GM12878 (cell line): ENCODE data around the gene EIF1. TPM values are rescaled to one million over a fixed set of nuclear protein-coding genes. Genes with fewer than 3 reads are reported as not detected.

ENCODE experiments used
- ATAC-seq: fragments of 200-7000 bp; cut with Tn5 transposase; 3 replicates; pipeline ENCODE4 v1.9.1; 2020; ENCODE audit warnings: mild to moderate bottlenecking, moderate library complexity
- BruUV-seq: library from RNA; stranded (reverse); fragments of 400-500 nt; replicated peaks from 2 replicates; lab custom pipeline; 2021; lab: Mats Ljungman, UMichigan
- CTCF ChIA-PET: fragments of 300-600 bp; sonication (Branson Sonifier 250); formaldehyde crosslinking; extraction: SDS; loops from one replicate; lab custom pipeline; 2021; ENCODE audit warnings: inconsistent platforms; lab: Yijun Ruan, JAX
- POLR2A ChIA-PET: fragments of 350-600 bp; formaldehyde crosslinking; extraction: SDS; loops from one replicate; lab custom pipeline; 2021; ENCODE audit warnings: inconsistent platforms; lab: Charles Lee
- RAD21 ChIA-PET: fragments of 300-600 bp; sonication (Branson Sonifier 250); formaldehyde crosslinking; loops from one replicate; lab custom pipeline; 2023; ENCODE audit warnings: antibody characterized with exemption; ENCODE audit not compliant: unreplicated experiment; lab: Charles Lee
- SMC1A ChIA-PET: fragments of 300-600 bp; sonication (Branson Sonifier 250); formaldehyde crosslinking; loops from one replicate; lab custom pipeline; 2023; ENCODE audit not compliant: unreplicated experiment, uncharacterized antibody; lab: Charles Lee
- DNase-seq: peaks from one replicate; pipeline ENCODE4 v3.0.0-alpha.2; 2011; ENCODE audit warnings: low read depth, low spot score
- FAIRE-seq: peaks from 3 replicates; lab custom pipeline; 2011; peaks lifted over from hg19 to GRCh38; lab: Jason Lieb, UNC
- H2AFZ ChIP-seq: 2 replicates; pipeline ENCODE4 v1.6.0; 2011; ENCODE audit warnings: low read depth, low read length, control low read depth; ENCODE audit not compliant: control insufficient read depth
- H3K27ac ChIP-seq: 2 replicates; pipeline ENCODE4 v1.5.1; 2011; ENCODE audit warnings: control low read depth; ENCODE audit not compliant: control insufficient read depth, insufficient read depth
- H3K27me3 ChIP-seq, 2 experiments: replicated peaks in 1 of 2; 2 replicates each; pipeline versions ENCODE4 v1.6.0 to v1.6.1; 2011; ENCODE audit warnings: low read length in 1 of 2; ENCODE audit not compliant: control insufficient read depth in 2 of 2, insufficient read depth in 2 of 2
- H3K36me3 ChIP-seq, 2 experiments: 2 replicates each; pipeline ENCODE4 v1.5.1; 2011; ENCODE audit warnings: low read length in 1 of 2; ENCODE audit not compliant: control insufficient read depth in 2 of 2, insufficient read depth in 2 of 2
- H3K4me1 ChIP-seq: 2 replicates; pipeline ENCODE4 v1.6.1; 2011; ENCODE audit warnings: mild to moderate bottlenecking, low read length, moderate library complexity, mixed read lengths; ENCODE audit not compliant: control insufficient read depth, insufficient read depth
- H3K4me2 ChIP-seq: 2 replicates; pipeline ENCODE4 v1.6.0; 2011; ENCODE audit warnings: control low read depth; ENCODE audit not compliant: control insufficient read depth, insufficient read depth
- H3K4me3 ChIP-seq: fragments of 200-600 bp; sonication (generic); 2 replicates; pipeline ENCODE4 v1.5.1; 2016
- H3K79me2 ChIP-seq: 2 replicates; pipeline ENCODE4 v1.6.0; 2011; ENCODE audit warnings: low read length; ENCODE audit not compliant: control insufficient read depth, insufficient read depth
- H3K9ac ChIP-seq: 2 replicates; pipeline ENCODE4 v1.8.0; 2011; ENCODE audit warnings: low read length, control low read depth, mixed read lengths; ENCODE audit not compliant: control insufficient read depth, insufficient read depth
- H3K9me3 ChIP-seq: replicated peaks from 3 replicates; pipeline ENCODE4 v1.5.1; 2011; ENCODE audit warnings: mild to moderate bottlenecking, low read length; ENCODE audit not compliant: control insufficient read depth, insufficient read depth
- H4K20me1 ChIP-seq: 2 replicates; pipeline ENCODE4 v1.6.0; 2011; ENCODE audit not compliant: control insufficient read depth, insufficient read depth
- HDAC6 ChIP-seq: fragments of 200-600 bp; sonication (generic); IDR thresholded peaks from one replicate; pipeline ENCODE4 v1.8.0; 2017; ENCODE audit warnings: antibody characterized with exemption; ENCODE audit not compliant: unreplicated experiment
- JUNB ChIP-seq: IDR thresholded peaks from 2 replicates; pipeline ENCODE4 v1.6.1; 2016; ENCODE audit warnings: antibody characterized with exemption, mild to moderate bottlenecking
- JUND ChIP-seq: IDR thresholded peaks from 2 replicates; pipeline ENCODE4 v1.6.1; 2012; ENCODE audit warnings: low read depth, mild to moderate bottlenecking, low read length, improper control_type of control experiment, moderate library complexity
- NFYA ChIP-seq: IDR thresholded peaks from 2 replicates; pipeline ENCODE4 v1.6.1; 2011; ENCODE audit warnings: low read depth, mild to moderate bottlenecking, low read length, improper control_type of control experiment, borderline replicate concordance
- SMAD5 ChIP-seq: IDR thresholded peaks from 2 replicates; pipeline ENCODE4 v1.6.1; 2016; ENCODE audit warnings: antibody characterized with exemption, low read depth
- ZNF384 ChIP-seq: IDR thresholded peaks from 2 replicates; pipeline ENCODE4 v1.6.1; 2012; ENCODE audit warnings: low read depth, mild to moderate bottlenecking, low read length, improper control_type of control experiment, borderline replicate concordance
- WGBS: methylation state at CpG from one replicate; pipeline ENCODE4 v1.1.6; 2016; ENCODE audit warnings: low lambda C conversion rate; ENCODE audit not compliant: insufficient replicate concordance, insufficient coverage; ENCODE audit errors: missing lambda C conversion rate; 5-methylcytosine and 5-hydroxymethylcytosine counted together
- in situ Hi-C: fragments of 300-500 bp; cut with MboI; formaldehyde crosslinking; loops from 9 replicates; pipeline ENCODE4 v1.14.3; 2018; ENCODE audit warnings: mixed read lengths
- intact Hi-C: fragments of 100-400 bp; cut with micrococcal nuclease; formaldehyde crosslinking; loops from one replicate; pipeline ENCODE4 v1.14.2; 2022; ENCODE audit not compliant: unreplicated experiment
- polyA plus RNA-seq, 11 experiments: library from polyadenylated mRNA; depleted of rRNA in 4 of 11; unstranded in 6 of 11; stranded (reverse) in 5 of 11; fragments of >200 nt; fragmentation: Nextera tagmentation in 4 of 11; fragmentation: Illumina TruSeq in 1 of 11; extraction: Ambion mirVana in 4 of 11; extraction: Trizol in 1 of 11; gene quantifications; 1 replicate in 1 of 11; 2 replicates in 10 of 11; pipeline versions ENCODE4 v1.2.1 to v1.2.3, GENCODE V29; 2011 to 2016; ENCODE audit warnings: inconsistent platforms in 2 of 11, missing spikeins in 2 of 11, low read depth in 1 of 11
- total RNA-seq, 4 experiments: library from RNA; depleted of rRNA in 3 of 4; stranded (reverse); fragments of >200 nt in 3 of 4; fragmentation: Illumina TruSeq in 1 of 4; extraction: Trizol in 1 of 4; gene quantifications; 2 replicates each; pipeline versions ENCODE4 v1.2.1 to v1.2.3, GENCODE V29; 2013 to 2021
- TF ChIP-seq, protein P1 (sequence below), 3 experiments: IDR thresholded peaks in 2 of 3; conservative IDR thresholded peaks in 1 of 3; 2 replicates each; pipeline ENCODE4 v1.5.1; 2011; ENCODE audit warnings: low read depth in 3 of 3, low read length in 3 of 3, mild to moderate bottlenecking in 3 of 3, control low read depth in 2 of 3, moderate library complexity in 2 of 3, inconsistent platforms in 1 of 3, mixed read lengths in 1 of 3; ENCODE audit not compliant: control insufficient read depth in 2 of 3, insufficient read depth in 1 of 3; ENCODE audit errors: extremely low read depth in 1 of 3

Gene EIF1
- total and polyA plus RNA-seq, 10 of the 15 experiments (the other 5 are each of a cell fraction or from before 2014, with no cell fraction given), result 39.4 to 815 (median 480) TPM

DNA sequence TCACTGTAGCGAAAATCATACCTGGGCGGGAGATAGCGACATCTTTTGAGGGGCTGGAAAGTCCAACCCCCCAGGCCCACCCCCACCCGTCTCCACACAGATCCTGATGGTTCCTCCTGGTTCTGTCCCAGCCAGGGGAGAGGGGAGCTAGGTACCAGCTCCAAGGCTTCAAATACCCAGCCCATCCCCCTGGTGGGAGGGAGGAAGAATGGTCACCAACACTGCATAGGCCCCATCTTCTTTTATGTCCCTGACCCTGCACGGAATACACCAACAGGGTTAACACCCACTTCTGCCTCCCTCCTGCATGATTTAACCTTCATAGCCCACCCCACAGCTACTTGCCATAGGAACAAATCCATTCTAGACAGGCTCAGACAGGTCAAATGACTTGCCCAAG is 36.4 kb downstream of the EIF1 start:
- Histone ChIP-seq H2AFZ (no peak overlapping the region), H3K4me2 (no peak overlapping the region), H3K79me2 (no peaks in the 10 kb centered on the region), H3K9me3 (no peaks in the 10 kb centered on the region), H3K9ac (no peak overlapping the region), H3K4me1 (no peaks in the 10 kb centered on the region), H3K27me3 (0 out of 4 replicates have a peak, but pooled peaks cover 0 to 2% of the 10 kb centered on the region in 2 experiments), H3K27ac (no peak overlapping the region), H3K4me3 (no peak overlapping the region), H4K20me1 (no peaks in the 10 kb centered on the region), H3K36me3 (no peaks in the 10 kb centered on the region)
- FAIRE-seq, result no peak
- in situ Hi-C loops (no loop called here), intact Hi-C loops (no loop called here)
- ChIA-PET CTCF (no interaction called here), SMC1A (interaction anchor here (0.5 kb wide), 1 partner anchor 1488 kb away, joined by 4 read pairs; no protein-coding TSS in a partner anchor), RAD21 (no interaction called here), POLR2A (interaction anchor here (0.5 kb wide), 1 partner anchor 231 kb away, joined by 6 read pairs; no protein-coding TSS in a partner anchor)
- 54% methylated on average over 5 of the region's 5 CpGs for WGBS
- ATAC-seq, result no peak
- TF ChIP-seq HDAC6 (no peak), SMAD5 (no peak)
- no peak for DNase-seq
- BruUV-seq, result no TSS peak

DNA sequence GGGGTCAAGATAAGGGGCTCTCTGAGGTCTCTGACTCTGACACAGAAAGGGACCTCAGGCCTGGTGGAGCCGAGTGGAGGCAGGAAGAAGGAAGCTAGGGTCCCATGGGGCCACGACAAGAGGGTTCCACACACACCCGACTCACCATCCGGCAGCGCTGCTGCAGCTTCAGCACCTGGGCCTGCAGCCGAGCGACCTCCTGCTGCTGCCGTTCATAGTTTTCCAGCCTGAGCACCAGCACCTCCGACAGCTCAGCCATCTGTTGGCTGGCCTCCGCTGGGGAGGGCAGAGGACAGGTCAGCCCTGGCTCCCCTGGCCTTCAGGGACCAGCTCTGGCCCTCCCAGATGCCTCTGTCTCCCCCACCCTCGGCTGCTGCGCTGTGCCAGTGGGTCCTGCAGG is 39.4 kb downstream of the EIF1 start:
- Histone ChIP-seq H3K9me3 (no peaks in the 10 kb centered on the region), H3K4me2 (no peak overlapping the region), H3K27me3 (peaks cover 0 to 6% of the 10 kb centered on the region in 2 experiments; a peak in 2 of 4 replicates), H3K36me3 (no peaks in the 10 kb centered on the region), H3K79me2 (no peaks in the 10 kb centered on the region), H3K9ac (no peak overlapping the region), H3K4me1 (no peaks in the 10 kb centered on the region), H3K4me3 (no peak overlapping the region), H3K27ac (no peak overlapping the region), H2AFZ (no peak overlapping the region; the same call in 1 of the 2 replicates), H4K20me1 (no peaks in the 10 kb centered on the region)
- DNase-seq (no peak), ATAC-seq (no peak), FAIRE-seq (no peak)
- in situ Hi-C loops (no loop called here), intact Hi-C loops (no loop called here)
- ChIA-PET CTCF (interaction anchor here (0.5 to 1.0 kb wide), 2 partner anchors 72 to 156 kb away, joined by 3 read pairs; no protein-coding TSS in a partner anchor), SMC1A (interaction anchor here (0.6 kb wide), 1 partner anchor 38 kb away, joined by 3 read pairs; no protein-coding TSS in a partner anchor), RAD21 (no interaction called here), POLR2A (interaction anchor here (0.6 kb wide), 1 partner anchor 58 kb away, joined by 8 read pairs; no protein-coding TSS in a partner anchor)
- WGBS, result 9% methylated on average over 12 of the region's 12 CpGs
- no peak for TF ChIP-seq JUNB
- TF ChIP-seq ZNF384, result no peak
- TF ChIP-seq, protein P1, sequence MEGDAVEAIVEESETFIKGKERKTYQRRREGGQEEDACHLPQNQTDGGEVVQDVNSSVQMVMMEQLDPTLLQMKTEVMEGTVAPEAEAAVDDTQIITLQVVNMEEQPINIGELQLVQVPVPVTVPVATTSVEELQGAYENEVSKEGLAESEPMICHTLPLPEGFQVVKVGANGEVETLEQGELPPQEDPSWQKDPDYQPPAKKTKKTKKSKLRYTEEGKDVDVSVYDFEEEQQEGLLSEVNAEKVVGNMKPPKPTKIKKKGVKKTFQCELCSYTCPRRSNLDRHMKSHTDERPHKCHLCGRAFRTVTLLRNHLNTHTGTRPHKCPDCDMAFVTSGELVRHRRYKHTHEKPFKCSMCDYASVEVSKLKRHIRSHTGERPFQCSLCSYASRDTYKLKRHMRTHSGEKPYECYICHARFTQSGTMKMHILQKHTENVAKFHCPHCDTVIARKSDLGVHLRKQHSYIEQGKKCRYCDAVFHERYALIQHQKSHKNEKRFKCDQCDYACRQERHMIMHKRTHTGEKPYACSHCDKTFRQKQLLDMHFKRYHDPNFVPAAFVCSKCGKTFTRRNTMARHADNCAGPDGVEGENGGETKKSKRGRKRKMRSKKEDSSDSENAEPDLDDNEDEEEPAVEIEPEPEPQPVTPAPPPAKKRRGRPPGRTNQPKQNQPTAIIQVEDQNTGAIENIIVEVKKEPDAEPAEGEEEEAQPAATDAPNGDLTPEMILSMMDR (IDR thresholded peaks at IDR 0.05 in 2 of 3, conservative IDR thresholded peaks at IDR 0.05 in 1 of 3; ENCODE audit: control insufficient read depth in 2 of 3, extremely low read depth in 1 of 3, insufficient read depth in 1 of 3, low read depth in 3 of 3, low read length in 3 of 3), result no peak
- TF ChIP-seq JUND, result no peak
- TF ChIP-seq NFYA, result no peak
- no TSS peak for BruUV-seq
